AG09309 (cell line): ENCODE results near the gene ADAMTS17.

Experiments
- DNase-seq: peaks from one replicate; pipeline ENCODE4 v3.0.0-alpha.2; 2010; ENCODE audit warnings: low read depth
- H3K4me3 ChIP-seq: 2 replicates; pipeline ENCODE4 v1.5.1; 2011; ENCODE audit warnings: mild to moderate bottlenecking, low read depth, low read length, moderate library complexity; ENCODE audit not compliant: control insufficient read depth
- TF ChIP-seq, protein P1 (sequence below): IDR thresholded peaks from 2 replicates; pipeline ENCODE4 v1.5.1; 2011; ENCODE audit warnings: mild to moderate bottlenecking, low read depth, low read length, inconsistent platforms; ENCODE audit not compliant: insufficient read depth, control insufficient read depth; ENCODE audit errors: missing control alignments

ADAMTS17 gene

GRCh38 chr15:100335335-100335999 lies 6.3 kb downstream of the ADAMTS17 start:
- no peak overlapping the region for H3K4me3 ChIP-seq
- TF ChIP-seq, protein P1, sequence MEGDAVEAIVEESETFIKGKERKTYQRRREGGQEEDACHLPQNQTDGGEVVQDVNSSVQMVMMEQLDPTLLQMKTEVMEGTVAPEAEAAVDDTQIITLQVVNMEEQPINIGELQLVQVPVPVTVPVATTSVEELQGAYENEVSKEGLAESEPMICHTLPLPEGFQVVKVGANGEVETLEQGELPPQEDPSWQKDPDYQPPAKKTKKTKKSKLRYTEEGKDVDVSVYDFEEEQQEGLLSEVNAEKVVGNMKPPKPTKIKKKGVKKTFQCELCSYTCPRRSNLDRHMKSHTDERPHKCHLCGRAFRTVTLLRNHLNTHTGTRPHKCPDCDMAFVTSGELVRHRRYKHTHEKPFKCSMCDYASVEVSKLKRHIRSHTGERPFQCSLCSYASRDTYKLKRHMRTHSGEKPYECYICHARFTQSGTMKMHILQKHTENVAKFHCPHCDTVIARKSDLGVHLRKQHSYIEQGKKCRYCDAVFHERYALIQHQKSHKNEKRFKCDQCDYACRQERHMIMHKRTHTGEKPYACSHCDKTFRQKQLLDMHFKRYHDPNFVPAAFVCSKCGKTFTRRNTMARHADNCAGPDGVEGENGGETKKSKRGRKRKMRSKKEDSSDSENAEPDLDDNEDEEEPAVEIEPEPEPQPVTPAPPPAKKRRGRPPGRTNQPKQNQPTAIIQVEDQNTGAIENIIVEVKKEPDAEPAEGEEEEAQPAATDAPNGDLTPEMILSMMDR = no peak
- DNase-seq = no peak

DNA sequence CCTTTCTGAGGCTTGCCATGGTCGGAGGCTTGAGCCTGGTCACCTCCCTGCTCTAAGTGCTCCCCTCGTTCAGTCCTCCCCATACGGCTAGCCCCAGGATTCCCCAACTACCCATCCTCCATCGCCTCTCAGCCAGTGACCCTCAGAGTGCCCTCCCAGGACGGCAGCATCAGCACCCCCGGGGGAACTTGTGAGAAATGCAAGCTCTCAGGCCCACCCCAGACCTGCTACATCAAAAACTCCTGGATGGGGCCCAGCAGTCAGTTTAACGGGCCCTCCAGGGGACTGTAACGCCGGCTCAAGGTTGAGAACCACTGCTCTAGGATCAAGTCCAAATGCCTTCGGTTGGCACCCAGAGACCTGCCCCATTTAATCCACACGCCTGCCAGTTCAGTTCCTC lies 6.9 kb downstream of the ADAMTS17 start:
- no peak for DNase-seq
- H3K4me3 ChIP-seq = no peak overlapping the region
- TF ChIP-seq, protein P1 = no peak

- TF ChIP-seq, protein P1 = no peak
- no peak for DNase-seq
- H3K4me3 ChIP-seq = no peak overlapping the region
Measured at GRCh38 chr15:100334456-100334855, 7.3 kb downstream of the ADAMTS17 start.

DNA sequence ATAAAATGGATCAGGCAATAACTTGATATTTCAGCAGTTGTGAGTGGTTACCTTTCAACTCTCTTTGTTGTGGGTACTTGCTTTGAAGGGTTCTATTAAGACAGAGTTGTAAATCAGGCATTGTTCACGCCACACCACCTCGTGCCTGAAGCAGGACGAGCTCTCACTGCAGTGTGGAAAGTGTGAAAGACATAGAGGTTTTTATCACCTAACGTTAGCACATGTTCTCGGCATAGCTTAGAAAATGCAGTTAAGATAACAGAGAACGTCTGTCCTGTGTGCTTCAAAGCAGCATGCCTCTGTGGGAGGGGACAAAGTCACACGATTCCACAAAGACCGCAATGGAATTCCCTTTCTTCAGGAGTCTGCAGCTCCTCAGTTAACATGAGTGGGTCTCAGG lies 7.8 kb downstream of the ADAMTS17 start:
- H3K4me3 ChIP-seq = no peak overlapping the region
- DNase-seq = no peak
- TF ChIP-seq, protein P1 = no peak

DNA sequence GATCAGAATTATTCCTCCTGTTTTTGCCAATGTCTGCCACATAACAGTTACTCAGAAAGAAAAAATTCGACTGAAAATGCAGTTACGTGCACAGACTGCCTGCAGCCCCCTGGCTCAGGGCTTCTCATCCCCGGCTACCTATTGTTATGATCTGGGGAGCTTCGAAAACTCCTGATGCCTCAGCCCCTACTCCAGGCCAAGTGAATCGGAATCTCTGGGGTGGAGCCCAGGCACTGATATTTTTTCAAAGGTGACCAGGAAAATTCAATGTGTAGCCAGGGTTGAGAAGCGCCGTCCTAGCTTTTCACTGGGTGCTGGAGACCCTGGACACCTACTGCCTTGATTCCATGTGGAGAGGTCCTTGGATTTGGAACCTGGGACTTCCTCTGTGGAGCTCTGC lies 8.5 kb downstream of the ADAMTS17 start:
- TF ChIP-seq, protein P1 = no peak
- DNase-seq = no peak
- H3K4me3 ChIP-seq = no peak overlapping the region

GRCh38 chr15:100332721-100333120 lies 9.1 kb downstream of the ADAMTS17 start:
- H3K4me3 ChIP-seq = no peak overlapping the region
- DNase-seq = no peak
- TF ChIP-seq, protein P1 = no peak

- H3K4me3 ChIP-seq = no peak overlapping the region
- DNase-seq = no peak
- TF ChIP-seq, protein P1 = no peak
Measured at GRCh38 chr15:100332231-100332630, 9.5 kb downstream of the ADAMTS17 start.
